Astrocyte of the cerebellum (primary cell): ENCODE results near the gene CYP2R1.
"Not testable (repeated sequence)": the region's sequence is repeated elsewhere in the genome, so short reads cannot be mapped to it uniquely, and the experiment has no call there.

ENCODE experiments used
- DNase-seq: peaks from one replicate; pipeline ENCODE4 v3.0.0-alpha.2; 2011; ENCODE audit warnings: low read depth
- H3K4me3 ChIP-seq: 2 replicates; pipeline ENCODE4 v1.5.1; 2011; ENCODE audit warnings: mild to moderate bottlenecking, low read depth, low read length, moderate library complexity
- CTCF ChIP-seq: IDR thresholded peaks from 2 replicates; pipeline ENCODE4 v1.5.1; 2012; ENCODE audit warnings: low read length, low read depth, moderate library complexity, mild to moderate bottlenecking; ENCODE audit errors: missing control alignments
- in situ Hi-C: cut with HindIII; loops from 2 replicates; pipeline ENCODE4 v1.10.0; 2017; ENCODE audit warnings: low sequenced_read_pairs

The CYP2R1 gene

GRCh38 chr11:14875163-14875562 lies 16.9 kb downstream of the CYP2R1 start:
- in situ Hi-C loops, result no loop called here

GRCh38 chr11:14873632-14874031 lies 18.4 kb downstream of the CYP2R1 start:
- no peak overlapping the region for H3K4me3 ChIP-seq
- DNase-seq, result no peak
- in situ Hi-C loops, result no loop called here
- no peak for TF ChIP-seq CTCF

More at GRCh38 chr11:14875163-14875562, 16.9 kb downstream of the CYP2R1 start:
- no peak for DNase-seq
- TF ChIP-seq CTCF, result no peak
- no peak overlapping the region for H3K4me3 ChIP-seq

GRCh38 chr11:14872032-14872431 lies 20.0 kb downstream of the CYP2R1 start:
- in situ Hi-C loops, result no loop called here
- no peak for TF ChIP-seq CTCF
- no peak overlapping the region for H3K4me3 ChIP-seq
- no peak for DNase-seq

GRCh38 chr11:14863775-14864174 lies 28.3 kb downstream of the CYP2R1 start:
- in situ Hi-C loops, H3K4me3 ChIP-seq, DNase-seq: not testable (repeated sequence)

GRCh38 chr11:14861680-14862079 lies 30.4 kb downstream of the CYP2R1 start:
- in situ Hi-C loops, result no loop called here
- no peak for DNase-seq
- TF ChIP-seq CTCF, result no peak
- no peak overlapping the region for H3K4me3 ChIP-seq

GRCh38 chr11:14860511-14860910 lies 31.5 kb downstream of the CYP2R1 start:
- TF ChIP-seq CTCF, result no peak
- in situ Hi-C loops, result no loop called here
- no peak overlapping the region for H3K4me3 ChIP-seq
- DNase-seq, result no peak

GRCh38 chr11:14858404-14858803 lies 33.6 kb downstream of the CYP2R1 start:
- no peak for DNase-seq
- no peak overlapping the region for H3K4me3 ChIP-seq
- TF ChIP-seq CTCF, result no peak

More at GRCh38 chr11:14858404-14858803, 33.6 kb downstream of the CYP2R1 start:
- in situ Hi-C loops, result no loop called here
